RCC 7860 (cell line): ENCODE data around the gene PDCD1.
A peak's percentile ranks its signal among the peaks of the same experiment; 100 is the strongest.
"Not testable (repeated sequence)": the region's sequence is repeated elsewhere in the genome, so short reads cannot be mapped to it uniquely, and the experiment has no call there.

ENCODE experiments used
- DNase-seq: peaks from one replicate; pipeline ENCODE4 v3.0.0-alpha.2; 2015; ENCODE audit warnings: low spot score
- FAIRE-seq: peaks from 2 replicates; lab custom pipeline; 2012; peaks lifted over from hg19 to GRCh38; lab: Jason Lieb, UNC

PDCD1 gene

DNA sequence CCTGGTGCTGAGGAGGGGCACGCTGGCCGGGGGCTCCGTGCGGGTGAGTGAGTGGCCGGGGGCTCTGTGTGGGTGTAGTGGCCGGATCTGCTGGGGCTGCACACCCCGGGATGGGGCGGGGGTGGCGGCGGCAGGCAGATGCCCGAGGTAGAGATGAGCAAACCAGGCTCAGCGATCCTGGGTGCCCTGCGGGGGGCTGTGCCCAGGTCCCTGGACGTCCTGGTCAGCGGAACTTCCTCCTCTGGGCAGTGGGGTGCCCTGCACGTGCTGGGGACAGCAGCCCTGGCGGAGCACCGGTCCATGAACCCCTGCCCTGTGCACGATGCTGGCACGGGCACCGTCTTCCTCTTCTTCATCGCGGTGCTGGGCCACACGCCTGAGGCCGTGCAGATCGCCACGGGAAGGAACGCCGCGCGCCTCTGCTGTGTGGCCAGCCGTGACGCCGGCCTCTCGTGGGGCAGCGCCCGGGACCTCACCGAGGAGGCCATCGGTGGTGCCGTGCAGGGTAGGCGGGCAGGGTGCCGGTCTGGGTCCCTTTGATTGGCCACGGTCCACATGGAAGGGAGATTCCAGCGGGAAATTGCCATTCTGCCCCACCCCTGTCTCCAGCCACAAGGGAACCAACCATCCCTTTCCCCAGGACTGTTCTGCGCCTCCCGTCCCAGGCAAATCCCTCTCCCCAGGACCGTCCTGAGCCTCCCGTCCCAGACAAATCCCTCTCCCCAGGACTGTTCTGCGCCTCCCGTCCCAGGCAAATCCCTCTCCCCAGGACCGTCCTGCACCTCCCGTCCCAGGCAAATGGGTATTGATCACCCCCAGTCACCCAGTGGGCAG is 43.8 kb downstream of the PDCD1 start:
- DNase-seq (no peak), FAIRE-seq (no peak)

DNA sequence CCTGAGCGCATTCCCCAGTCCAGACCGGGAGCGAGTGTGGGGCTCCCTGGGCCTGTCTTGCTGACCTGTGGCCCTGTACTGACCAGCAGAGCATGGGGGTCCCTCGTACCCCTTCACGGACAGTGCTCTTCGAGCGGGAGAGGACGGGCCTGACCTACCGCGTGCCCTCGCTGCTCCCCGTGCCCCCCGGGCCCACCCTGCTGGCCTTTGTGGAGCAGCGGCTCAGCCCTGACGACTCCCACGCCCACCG is 44.4 kb downstream of the PDCD1 start:
- FAIRE-seq: no peak
- DNase-seq: no peak

DNA sequence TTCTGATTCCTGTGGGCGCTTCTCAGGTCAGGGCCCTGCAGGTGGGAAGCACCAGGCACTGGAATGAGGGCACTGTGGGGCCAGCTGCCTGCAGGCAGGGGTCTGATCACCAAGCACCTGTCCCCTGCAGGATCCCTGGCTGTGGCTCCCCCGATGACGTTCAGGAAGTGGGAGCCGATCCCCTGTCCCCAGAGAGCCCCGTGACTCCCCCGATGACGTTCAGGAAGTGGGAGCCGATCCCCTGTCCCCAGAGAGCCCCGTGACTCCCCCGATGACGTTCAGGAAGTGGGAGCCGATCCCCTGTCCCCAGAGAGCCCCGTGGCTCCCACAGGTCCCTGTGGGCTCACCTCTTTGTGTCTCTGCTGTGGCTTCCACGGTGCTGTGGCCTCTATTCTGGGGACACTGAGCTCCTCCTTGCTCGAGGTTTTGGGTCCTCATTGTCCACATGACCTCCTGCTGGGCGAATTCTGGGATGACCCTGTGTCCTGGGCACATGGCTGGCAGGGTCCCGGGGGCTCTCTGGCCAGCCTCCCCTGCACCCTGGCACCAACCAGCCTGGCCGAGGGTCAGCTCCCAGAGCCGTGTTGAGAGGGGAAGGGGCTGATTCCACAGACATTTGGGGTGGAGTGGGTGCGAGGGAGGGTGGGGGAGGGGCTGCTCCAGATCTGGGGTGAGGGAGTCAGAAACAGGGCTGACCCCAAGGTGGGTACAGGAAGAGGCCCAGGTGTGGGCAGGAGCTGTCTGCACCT is 44.9 kb downstream of the PDCD1 start:
- DNase-seq (no peak), FAIRE-seq (no peak)

DNA sequence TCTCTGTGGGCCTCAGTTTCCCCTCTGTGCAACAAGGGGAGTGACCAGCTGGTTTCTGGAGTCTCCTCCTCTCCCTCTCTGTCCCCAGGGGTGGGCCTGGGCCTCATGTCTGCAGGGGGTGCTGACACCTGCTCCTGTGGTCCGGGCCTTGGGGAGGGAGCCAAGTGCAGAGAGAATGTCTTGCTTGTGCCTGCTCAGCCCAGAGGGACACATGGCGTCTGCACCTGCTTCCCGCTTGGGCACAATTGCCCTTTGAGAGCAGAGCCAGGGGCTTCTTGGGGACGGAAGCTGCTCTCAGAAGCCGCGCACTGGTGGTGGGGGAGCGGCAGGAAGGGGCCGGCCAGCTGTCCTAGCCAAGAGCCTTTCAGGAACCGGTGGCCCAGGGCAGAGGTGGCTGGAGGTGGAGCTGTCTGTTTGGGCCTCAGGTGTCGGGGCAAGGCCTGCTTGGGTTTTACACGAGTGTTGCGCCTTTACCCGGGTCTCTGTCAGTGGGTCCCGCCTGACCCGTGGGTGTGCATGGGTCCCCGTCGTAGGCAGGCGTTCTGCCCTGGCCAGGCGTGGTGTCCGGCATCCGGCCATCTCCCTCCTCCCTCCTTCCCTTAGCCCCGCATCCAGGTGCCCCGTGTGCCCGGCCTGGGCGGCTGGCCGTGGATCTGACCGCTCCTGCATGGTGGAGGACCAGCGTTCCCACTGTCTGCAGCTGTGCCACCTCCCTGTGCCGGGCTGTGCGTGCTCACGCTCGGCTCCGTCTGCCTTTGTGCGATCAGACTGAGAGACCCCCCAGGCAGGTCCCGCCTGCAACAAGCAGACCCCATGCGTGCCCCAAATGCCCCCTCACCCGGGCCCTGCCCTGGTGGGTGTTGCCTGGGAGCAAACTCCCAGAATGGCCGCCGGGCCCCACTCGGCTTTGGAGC is 45.7 kb downstream of the PDCD1 start:
- FAIRE-seq (no peak), DNase-seq (no peak)

DNA sequence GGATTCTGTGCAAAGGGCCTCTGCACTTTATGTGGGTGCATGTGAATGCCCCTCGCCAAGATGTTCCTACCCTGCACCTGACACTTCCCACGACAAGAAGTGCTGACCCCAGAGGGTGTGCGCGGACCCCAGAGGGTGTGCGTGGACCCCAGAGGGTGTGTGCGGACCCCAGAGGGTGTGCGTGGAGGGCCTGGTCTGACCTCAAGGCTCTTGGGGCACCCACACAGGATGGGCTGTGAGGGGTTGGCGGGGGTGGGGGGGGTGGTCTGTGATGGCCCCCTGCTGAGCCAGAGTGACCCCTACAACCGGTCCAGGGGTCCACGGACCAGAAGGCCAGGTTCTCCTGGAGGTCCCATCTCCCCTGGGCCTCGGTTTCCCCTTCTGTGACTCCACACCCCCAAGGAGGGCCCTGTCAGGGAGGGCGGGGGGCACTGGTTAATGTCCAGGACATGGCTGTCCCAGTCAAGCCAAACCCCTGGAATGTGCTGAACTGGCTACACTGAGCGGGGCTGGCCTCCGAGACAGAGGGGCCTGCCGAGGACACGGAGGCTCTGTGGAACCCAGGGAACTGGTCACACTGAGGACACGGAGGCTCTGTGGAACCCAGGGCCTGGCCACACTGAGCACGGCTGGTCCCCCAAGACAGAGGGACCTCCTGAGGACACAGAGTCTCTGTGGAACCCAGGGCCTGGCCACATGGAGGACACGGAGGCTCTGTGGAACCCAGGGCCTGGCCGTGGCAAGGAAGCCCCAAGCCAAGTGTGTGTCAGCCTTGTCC is 46.6 kb downstream of the PDCD1 start:
- no peak for FAIRE-seq
- no peak for DNase-seq

DNA sequence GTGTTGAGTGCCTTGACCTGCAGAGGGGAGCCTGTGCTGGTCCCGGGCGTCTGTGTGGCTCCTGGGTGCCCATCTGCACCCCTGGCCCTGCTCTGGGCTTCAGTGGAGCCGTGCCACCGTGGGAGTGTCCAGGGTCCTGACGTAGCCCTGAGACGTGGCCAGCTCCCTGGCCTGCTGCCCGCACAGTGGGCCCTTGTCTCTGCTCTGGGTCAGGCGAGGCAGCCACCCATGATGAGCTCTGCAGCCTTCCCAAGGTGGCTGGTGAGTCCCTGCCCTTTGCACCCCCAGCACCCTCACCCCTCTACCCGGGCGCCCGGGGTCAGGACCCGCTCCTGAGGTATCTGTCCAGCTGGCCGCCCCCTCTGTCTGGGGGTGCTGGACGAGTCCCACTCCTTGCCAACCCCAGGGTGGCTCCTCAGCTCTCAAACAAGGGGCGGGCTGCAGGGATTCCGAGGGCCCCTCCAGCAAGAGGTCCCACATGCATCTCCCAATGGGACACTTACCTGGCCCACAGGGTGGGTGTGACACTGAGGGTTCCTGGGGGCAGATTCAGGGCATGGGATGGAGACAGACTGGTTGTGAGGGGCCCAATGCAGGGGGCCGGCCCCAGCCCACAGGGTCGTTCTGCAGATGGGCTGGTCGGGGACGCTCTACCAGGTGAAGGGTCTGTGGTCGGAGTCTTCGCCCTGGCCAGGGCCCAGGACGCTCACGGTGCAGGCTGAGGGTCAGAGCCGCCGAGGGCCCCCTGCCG is 47.3 kb downstream of the PDCD1 start:
- DNase-seq (no peak), FAIRE-seq (no peak)

DNA sequence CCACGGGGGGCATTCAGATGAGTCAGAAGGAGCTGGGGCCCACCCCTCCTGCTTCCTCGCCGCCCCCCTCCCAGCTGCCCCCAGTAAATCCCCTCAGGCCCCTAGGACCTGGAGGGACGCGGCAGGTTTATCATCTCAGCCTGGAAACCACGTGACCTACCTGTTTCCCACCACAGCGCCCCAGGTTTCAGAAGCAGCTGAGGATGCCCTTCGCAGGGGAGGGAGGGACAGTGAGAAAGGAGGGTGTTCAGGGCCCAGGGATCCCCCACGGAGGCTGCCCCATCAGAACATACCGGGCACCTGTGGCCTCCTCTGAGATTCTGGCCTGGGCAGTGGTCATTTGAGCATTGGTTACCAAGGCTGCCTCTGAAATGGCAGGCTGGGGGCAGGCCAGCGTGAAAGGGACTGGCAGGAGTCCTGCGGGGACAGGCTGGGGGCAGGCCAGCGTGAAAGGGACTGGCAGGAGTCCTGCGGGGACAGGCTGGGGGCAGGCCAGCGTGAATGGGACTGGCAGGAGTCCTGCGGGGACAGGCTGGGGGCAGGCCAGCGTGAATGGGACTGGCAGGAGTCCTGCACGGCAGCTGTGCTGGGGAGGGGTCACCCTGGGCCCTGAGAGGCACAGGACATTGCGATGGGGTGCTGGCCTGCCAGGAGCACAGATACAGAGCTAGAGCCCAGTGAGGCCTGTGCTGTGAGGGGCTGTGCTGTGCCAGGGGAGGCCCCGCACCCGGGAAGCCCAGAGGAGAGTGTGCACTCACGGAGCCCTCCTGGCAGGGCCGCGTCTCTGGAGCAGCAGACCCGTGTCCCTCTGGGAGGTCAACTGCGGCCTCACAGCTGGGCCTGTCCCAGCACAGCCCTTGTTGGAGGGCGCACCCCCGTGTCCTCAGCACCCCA is 48.1 kb downstream of the PDCD1 start:
- no peak for FAIRE-seq
- no peak for DNase-seq

DNA sequence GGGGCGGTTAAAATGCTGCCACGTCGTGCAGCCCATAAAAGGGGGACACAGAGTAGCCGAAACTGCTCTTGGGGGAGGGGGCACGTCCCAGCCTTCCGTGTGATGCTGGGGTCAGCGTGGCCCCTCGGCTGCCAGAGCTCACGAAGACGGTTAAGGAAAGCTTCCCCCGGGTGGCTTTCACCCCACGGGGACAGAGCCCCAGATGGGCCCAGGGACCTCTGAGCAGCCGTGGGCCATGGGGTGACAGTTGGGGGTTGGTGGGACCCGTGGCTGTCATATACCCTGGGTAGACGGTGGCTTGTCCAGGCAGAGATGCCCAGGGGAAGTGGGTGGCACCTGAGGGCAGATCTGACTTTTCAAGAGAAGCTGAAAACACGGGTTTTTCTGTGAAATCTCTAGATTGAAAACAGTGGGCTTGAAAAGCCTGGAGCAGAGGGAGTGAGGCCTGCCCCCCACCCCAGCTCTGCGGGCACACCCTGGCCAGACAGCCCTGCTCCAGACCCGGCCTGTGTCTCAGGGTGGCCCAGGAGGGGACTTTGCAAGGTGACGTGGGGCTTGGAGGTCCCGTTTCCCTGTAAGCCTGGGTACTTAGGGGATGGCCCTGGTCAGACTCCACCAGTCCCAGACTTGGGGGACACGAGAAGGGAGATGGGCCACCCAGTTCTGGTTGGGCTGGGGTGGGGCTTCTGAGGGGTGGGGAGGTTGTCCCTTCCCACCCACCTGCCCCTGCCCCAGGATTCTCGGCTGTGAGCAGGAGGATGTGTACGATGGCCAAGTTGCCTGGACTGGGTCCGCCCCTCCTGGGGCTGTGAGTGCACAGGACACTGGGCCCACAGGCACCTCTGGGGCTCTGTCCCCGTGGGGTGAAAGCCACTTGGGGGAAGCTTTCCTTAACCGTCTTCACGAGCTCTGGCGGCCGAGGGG is 49.0 kb downstream of the PDCD1 start:
- FAIRE-seq: no peak
- DNase-seq: no peak

DNA sequence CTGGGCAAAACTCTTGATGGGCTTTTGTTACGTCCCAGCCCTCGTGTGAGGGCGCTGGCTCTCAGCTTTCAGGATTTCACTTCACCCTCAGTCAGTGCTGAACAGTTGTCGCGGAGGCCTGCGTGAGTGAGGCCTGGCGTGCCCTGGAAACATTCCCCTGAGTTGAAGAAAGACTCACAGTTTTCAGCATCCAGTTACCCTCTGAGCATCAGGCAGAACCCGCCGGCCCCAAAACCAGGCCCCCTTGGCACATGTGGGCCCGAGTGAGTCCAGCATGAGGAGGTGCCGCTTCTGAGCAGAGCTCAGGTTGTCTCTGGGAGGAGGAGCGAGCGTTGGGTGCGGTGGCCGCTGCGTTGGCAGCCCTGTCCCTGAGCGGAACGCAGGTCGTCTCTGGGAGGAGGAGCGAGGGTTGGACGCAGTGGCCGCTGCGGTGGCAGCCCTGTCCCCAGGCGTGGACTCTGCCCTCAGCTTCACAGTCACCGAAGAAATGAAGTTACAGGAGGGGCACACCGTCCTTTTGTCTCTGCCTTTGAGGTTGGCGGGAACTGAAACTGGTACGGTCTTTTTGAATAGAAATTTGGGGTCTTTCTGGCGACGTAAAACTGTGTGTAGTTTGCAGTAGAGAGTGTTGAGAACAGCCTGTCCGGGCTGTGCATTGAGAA is 49.8 kb downstream of the PDCD1 start, which contains the start of gene NEU4:
NEU4 (plus strand) TSS at position 473 of the 662 bp plus-strand sequence. CDS start 5,292 bp downstream, outside the sequence.
- FAIRE-seq (no peak), DNase-seq (no peak)

DNA sequence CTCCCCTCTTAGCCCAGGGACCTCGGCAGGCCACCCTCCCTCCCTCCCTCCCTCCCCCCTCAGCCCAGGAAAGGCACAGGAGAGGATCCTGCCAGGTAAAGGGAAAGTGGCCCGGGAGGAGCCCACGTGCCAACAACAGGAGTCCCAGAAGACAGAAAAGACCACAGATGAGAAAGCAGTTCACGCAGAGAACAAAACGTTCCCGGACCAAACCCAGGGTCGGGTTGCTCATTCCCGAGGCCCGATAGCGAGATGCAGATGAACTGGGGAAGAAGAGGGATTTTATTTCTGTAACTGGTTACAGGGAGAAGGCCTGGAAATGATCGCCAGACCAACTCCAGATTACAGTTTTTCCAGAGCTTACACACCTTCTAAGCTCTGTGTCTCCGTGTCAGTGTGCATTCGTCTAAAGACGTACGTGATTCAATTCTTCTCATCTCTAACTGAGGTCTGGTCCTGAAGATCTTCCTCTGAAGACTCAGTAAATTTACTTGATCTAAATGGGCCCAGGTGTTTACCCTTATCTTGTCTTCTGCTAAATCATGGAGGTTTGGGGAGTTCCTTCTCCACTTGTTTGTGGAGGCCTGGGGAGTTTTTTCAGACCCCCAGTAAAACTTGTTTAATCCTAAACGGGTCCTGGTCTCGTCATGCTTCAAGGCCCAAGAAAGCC is 50.5 kb downstream of the PDCD1 start:
- no peak for DNase-seq

DNA sequence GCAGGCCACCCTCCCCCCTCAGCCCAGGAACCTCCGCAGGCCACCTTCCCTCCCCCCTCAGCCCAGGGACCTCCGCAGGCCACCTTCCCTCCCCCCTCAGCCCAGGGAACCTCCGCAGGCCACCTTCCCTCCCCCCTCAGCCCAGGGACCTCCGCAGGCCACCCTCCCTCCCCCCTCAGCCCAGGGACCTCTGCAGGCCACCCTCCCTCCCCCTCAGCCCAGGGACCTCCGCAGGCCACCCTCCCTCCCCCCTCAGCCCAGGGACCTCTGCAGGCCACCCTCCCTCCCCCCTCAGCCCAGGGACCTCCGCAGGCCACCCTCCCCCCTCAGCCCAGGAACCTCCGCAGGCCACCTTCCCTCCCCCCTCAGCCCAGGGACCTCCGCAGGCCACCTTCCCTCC is 52.5 kb downstream of the PDCD1 start:
- DNase-seq: peak; percentile 34
- FAIRE-seq: not testable (repeated sequence)

More for the DNA sequence above, 50.5 kb downstream of the PDCD1 start:
- FAIRE-seq: no peak

DNA sequence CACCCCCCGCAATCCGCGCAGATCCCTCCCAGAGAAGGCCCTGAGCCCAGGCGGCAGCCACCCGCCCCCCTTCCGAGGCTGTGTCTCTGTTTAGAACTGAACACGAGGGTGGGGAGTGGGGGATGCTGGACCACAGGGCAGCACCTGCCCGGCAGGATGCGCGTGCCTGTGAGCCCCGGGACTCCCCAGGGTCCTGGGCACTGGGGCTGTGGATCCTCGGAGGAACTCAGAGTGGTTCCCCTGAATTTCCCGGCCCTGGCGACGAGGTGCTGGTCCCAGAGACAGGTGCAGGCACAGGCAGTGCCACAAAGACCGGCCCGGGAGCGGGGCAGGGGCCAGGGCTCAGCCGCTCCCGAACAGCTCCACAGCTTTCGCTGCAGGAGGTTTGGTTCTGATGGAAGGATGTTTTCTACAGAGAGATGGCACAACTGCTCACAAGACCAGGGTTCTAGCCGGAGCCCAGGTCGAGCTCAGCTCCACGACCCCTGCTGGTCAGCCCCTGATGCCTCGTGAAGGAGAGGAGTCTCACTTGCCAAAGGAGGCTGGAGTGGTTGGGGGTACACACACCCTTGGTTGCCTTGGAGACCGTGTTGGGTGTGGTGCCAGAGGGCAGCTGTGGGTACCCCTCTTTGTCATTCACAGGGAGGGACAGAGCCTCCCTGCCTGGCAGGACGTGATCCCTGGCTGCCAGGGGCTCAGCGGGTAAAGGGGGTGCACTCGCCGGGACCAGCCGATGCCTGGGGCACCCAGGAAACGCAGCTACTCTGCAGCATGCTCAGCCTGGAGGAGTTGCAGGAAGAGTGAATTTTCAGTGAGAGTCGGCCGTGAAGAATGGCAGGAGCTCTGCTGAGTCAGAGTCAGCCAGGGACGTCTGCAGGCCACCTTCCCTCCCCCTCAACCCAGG is 54.1 kb downstream of the PDCD1 start:
- peak; percentile 82 for DNase-seq
- no peak for FAIRE-seq

DNA sequence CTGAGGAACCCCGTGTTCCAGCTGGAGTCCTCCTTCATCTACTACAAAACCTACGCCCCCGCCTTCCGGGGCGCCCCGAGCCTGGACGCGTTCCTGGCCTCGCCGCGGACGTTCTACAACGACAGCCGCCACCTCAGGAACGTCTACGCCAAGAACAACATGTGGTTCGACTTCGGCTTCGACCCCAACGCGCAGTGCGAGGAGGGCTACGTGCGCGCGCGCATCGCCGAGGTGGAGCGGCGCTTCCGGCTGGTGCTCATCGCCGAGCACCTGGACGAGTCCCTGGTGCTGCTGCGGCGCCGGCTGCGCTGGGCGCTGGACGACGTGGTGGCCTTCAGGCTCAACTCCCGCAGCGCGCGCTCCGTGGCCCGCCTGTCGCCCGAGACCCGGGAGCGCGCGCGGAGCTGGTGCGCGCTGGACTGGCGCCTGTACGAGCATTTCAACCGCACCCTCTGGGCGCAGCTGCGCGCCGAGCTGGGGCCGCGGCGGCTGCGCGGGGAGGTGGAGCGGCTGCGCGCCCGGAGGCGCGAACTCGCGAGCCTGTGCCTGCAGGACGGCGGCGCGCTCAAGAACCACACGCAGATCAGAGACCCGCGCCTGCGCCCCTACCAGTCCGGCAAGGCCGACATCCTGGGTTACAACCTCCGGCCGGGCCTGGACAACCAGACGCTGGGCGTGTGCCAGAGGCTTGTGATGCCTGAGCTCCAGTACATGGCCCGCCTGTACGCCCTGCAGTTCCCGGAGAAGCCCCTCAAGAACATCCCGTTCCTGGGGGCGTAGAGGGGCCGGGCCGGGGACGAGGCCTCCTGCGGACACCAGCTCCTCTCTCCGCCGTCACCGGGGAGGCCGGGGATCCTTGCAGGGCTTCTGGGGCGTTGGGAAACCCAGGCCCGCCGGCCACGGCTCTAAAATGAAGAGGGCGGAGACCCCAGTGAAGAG is 55.0 kb downstream of the PDCD1 start:
- DNase-seq (no peak), FAIRE-seq (no peak)

DNA sequence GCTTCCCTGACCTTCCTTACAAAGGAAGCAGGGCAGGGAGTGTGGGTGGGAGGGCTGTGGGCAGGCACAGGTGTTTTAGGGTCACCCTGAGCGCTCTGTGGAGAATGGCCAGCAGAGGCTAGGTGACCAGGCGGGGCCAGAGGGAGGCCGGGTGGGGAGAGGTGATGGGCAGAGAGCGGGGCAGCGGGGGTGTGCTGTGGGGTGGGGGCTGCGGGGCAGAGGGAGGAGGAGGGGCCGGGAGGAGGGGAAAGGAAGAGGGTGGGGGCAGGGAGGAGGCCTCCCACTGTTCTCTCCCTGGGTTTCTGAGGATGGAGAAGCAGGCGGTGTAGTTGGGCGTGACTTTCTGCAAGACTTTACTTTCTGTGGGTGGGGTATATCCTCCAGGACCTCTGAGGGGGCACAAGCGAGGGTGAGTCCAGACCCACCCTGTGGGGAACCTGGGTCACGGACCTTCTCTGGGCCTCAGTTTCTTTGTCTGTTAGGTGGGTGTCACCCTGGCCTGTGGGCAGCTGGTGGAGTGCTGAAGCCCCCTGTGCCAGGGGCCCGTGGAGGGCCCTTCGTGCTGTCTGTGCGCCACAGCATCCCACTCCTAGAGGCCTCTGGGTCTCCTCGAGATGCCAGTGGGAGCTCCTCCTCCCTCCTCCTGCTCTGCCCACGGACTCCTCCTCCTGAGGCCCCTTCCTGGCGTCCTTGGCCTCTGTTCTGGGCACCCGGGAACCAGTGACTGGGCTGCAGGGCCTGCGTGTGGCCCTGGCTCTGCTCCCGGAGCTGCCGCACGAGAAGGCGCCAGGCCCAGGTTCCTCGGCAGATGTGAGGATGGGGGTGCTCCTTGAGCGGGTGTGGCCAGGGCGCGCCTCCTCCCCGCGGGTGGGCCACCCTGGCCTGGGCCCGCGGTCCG is 56.0 kb downstream of the PDCD1 start:
- DNase-seq (no peak), FAIRE-seq (no peak)
